Measurements from ENCODE around the gene BTBD9. TPM values are rescaled to one million over a fixed set of nuclear protein-coding genes. Genes with fewer than 3 reads are reported as not detected.

The BTBD9 gene
- total and polyA plus RNA-seq, 9 of the 15 experiments (the other 6 are each of a cell fraction or from before 2014, with no cell fraction given), result 0.08 to 1.6 (median 0.58) TPM

GRCh38 chr6:38367231-38367630, 272.5 kb downstream of the BTBD9 start:
- in situ Hi-C loops (cut with MboI) (no loop called here), intact Hi-C loops (cut with micrococcal nuclease) (no loop called here)
- no peaks in the 10 kb centered on the region for H3K9me1 ChIP-seq (ENCODE audit: control insufficient read depth, insufficient read depth, low read length)
- no peak overlapping the region for H3K9ac ChIP-seq (ENCODE audit: insufficient read depth in 1 of 2, low read depth in 2 of 2, low read length in 2 of 2)
- no peaks in the 10 kb centered on the region for H3K4me1 ChIP-seq (replicated peaks in 1 of 2; ENCODE audit: control insufficient read depth in 2 of 2, insufficient read depth in 2 of 2, low read length in 2 of 2)
- TF ChIP-seq ZNF395 (CRISPR knock-in tag; IDR thresholded peaks at IDR 0.05) (no peak), ZBTB8A (IDR thresholded peaks at IDR 0.05; ENCODE audit: partially characterized antibody) (no peak), RCOR1 (IDR thresholded peaks at IDR 0.05; ENCODE audit: borderline replicate concordance in 1 of 2, low read depth in 2 of 2, low read length in 2 of 2) (no peak), TCF7 (IDR thresholded peaks at IDR 0.05; ENCODE audit: borderline replicate concordance) (no peak), NKRF (IDR thresholded peaks at IDR 0.05; ENCODE audit: borderline replicate concordance) (no peak), CBX8 (IDR thresholded peaks at IDR 0.05; ENCODE audit: borderline replicate concordance, extremely low read depth, low read depth, low read length, poor library complexity, severe bottlenecking) (no peak), ELK3 (CRISPR knock-in tag; IDR thresholded peaks at IDR 0.05) (no peak), CHCHD3 (CRISPR knock-in tag; IDR thresholded peaks at IDR 0.05) (no peak), SMAD3 (CRISPR knock-in tag; conservative IDR thresholded peaks at IDR 0.05) (no peak), SRF (CRISPR knock-in tag; IDR thresholded peaks at IDR 0.05) (no peak), NCOR1 (IDR thresholded peaks at IDR 0.05) (no peak), PTBP1 (IDR thresholded peaks at IDR 0.05; ENCODE audit: low read depth, low read length) (no peak), CEBPZ (IDR thresholded peaks at IDR 0.05; ENCODE audit: borderline replicate concordance, low read depth, low read length) (no peak), POLR2H (tag; IDR thresholded peaks at IDR 0.05; ENCODE audit: low read depth) (no peak), ZNF124 (CRISPR knock-in tag; IDR thresholded peaks at IDR 0.05) (no peak), KDM1A (IDR thresholded peaks at IDR 0.05) (no peak)
- H3K4me2 ChIP-seq (ENCODE audit: insufficient read depth, low read length), result no peak overlapping the region
- H3K27ac ChIP-seq (ENCODE audit: extremely low read depth, low read depth, low read length), result no peak overlapping the region
- CTCF ChIA-PET (ENCODE audit: low intra/inter-chr PET ratio), result no interaction called here
- no peaks in the 10 kb centered on the region for H3K79me2 ChIP-seq (ENCODE audit: control insufficient read depth, insufficient read depth, low read length)
- DNase-seq (ENCODE audit: extremely low read depth in 1 of 4, low spot score in 3 of 4) (no peak), FAIRE-seq (no peak), ATAC-seq (no peak)
- POLR2A ChIA-PET, result interaction anchor here (1.0 to 1.2 kb wide), 3 partner anchors 15 to 38 kb away, joined by 3 to 5 read pairs (median 4); no protein-coding TSS in a partner anchor
- no peaks in the 10 kb centered on the region; a peak in 2 of 5 replicates for H3K27me3 ChIP-seq (ENCODE audit: control insufficient read depth in 2 of 2, insufficient read depth in 2 of 2, low read length in 2 of 2)
- H3K36me3 ChIP-seq (ENCODE audit: control insufficient read depth, insufficient read depth, low read length), result no peaks in the 10 kb centered on the region
- no peaks in the 10 kb centered on the region for H4K20me1 ChIP-seq (replicated peaks; ENCODE audit: control insufficient read depth, insufficient read depth, low read length)
- H2AFZ ChIP-seq (ENCODE audit: low read depth, low read length), result no peak overlapping the region
- no peaks in the 10 kb centered on the region for H3K9me3 ChIP-seq (replicated peaks; ENCODE audit: control insufficient read depth, insufficient read depth, low read depth, low read length)
- H3K4me3 ChIP-seq, result no peak overlapping the region
- BruUV-seq (replicated peaks), result no TSS peak
